GM19025 (cell line): ENCODE measurements around the gene PKP3.
"Not testable (repeated sequence)": the region's sequence is repeated elsewhere in the genome, so short reads cannot be mapped to it uniquely, and the experiment has no call there.

Experiments
- ATAC-seq: cut with Tn5 transposase; IDR thresholded peaks from one replicate; pipeline ENCODE4 v1.9.1; 2021; ENCODE audit warnings: mild to moderate bottlenecking, low read depth, moderate library complexity; ENCODE audit not compliant: unreplicated experiment

The PKP3 gene

DNA sequence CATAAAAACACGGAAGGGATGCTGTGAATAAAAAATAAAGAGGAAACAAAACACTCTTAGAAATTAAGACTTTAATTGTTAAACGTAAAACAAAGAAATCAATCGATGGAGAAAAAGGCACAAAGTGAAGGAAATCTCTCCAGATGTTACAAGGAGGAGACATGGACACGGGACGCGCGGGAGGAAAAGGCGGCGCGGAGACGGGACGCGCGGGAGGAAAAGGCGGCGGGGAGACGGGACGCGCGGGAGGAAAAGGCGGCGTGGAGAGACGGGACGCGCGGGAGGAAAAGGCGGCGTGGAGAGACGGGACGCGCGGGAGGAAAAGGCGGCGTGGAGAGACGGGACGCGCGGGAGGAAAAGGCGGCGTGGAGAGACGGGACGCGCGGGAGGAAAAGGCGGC lies 30.8 kb downstream of the PKP3 start:
- ATAC-seq = not testable (repeated sequence)

DNA sequence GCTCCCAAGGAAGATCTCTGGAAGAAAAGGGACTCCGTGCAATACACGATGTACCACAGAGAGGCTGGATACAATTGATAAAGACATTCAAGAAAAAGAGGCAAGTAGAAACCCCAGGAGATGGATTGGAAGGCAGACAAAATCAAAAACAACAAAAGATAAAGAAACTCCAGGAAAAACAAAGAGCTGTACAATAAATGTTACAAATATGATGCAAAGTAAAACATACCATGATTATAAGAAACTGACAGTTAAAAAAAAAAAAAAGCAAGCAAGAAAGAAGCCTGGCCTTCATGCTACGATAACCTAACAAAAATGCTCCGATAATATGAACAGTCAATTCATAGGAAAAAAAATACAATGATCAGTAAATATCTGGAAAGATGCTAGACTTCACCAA lies 31.3 kb downstream of the PKP3 start:
- no peak for ATAC-seq

- ATAC-seq = no peak
These were observed 32.8 kb downstream of the PKP3 start for GRCh38 chr11:426851-427250.

DNA sequence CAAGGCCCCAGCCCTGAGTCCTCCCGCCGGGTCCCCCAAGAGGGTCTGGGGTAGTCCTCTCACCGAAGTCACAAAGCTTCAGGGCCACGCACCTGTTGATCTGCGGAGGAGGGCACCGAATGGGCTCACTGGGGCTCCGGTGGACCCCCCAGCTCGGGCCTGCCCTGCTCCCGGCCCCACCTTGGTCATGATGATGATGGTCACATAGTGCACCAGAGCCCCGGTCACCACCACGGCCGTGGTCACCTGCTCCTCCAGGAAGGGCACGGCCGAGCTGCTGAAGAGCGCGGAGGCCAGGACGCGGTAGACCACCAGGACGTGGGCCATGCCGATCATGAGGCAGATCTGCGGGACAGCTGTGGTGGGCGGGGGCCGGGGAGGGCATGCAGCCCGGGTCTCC lies 34.3 kb downstream of the PKP3 start:
- no peak for ATAC-seq

DNA sequence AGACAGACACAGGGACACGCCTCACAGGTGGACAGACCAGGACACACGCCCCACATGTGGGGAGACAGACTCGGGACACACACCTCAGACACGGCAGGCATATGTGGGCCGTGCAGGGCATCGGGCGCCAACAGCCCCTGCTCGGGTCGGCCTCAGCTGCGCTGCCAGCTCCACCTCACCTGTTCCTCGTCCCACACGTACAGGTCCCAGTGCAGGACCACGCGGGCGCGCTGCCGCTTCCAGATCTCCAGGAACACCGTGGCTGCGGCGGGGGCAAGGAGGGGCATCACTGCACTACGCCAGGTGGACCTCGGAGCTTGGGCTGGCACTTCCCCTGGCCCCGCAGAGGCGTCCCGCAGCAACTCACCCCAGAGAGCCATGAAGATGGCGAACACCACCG lies 35.4 kb downstream of the PKP3 start:
- ATAC-seq = no peak

- no peak for ATAC-seq
These were observed 36.0 kb downstream of the PKP3 start for GRCh38 chr11:429931-430456.

DNA sequence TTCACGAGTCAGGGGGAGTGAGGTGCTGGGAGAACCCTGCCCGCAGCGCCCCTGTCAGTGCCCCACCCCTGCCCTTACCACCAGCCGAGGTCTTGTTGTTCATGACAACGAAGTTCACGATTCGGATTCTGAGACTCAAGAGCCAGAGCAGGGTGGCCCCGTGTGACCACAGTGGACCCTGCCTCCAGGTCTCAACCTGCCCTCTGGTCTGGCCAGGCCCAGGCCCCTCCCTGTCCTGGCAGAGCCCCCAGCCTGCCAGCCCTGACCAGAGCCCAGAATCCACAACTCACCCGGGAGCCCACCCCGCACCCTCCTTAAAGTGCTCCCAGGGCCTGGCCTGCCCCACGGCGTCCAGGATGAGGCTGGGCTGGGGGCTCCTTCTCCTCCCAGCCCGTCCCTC lies 37.9 kb downstream of the PKP3 start:
- no peak for ATAC-seq

- ATAC-seq = no peak
These were observed 38.6 kb downstream of the PKP3 start for GRCh38 chr11:432501-433100.

DNA sequence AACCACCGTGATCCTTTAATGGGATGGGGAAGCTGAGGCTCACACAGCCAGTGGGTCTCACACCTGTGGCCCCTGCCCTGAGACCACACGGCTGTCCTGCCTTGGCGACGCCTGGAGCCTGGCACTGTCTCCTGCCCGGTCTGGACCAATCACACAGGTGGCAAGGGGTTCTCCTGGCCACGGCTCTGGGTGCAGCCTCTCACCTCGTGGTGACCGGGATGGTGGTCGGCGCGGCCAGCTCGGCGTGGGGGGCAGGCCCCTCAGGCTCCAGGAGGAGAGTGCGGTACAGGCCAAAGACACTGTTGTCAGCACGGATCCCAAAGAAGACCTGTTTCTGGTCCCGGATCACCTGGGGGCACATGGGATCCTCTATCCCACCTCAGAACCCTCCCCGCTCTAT lies 39.1 kb downstream of the PKP3 start:
- ATAC-seq = no peak

GRCh38 chr11:433641-434040 lies 39.6 kb downstream of the PKP3 start:
- no peak for ATAC-seq

GRCh38 chr11:434496-434895 lies 40.5 kb downstream of the PKP3 start:
- no peak for ATAC-seq

DNA sequence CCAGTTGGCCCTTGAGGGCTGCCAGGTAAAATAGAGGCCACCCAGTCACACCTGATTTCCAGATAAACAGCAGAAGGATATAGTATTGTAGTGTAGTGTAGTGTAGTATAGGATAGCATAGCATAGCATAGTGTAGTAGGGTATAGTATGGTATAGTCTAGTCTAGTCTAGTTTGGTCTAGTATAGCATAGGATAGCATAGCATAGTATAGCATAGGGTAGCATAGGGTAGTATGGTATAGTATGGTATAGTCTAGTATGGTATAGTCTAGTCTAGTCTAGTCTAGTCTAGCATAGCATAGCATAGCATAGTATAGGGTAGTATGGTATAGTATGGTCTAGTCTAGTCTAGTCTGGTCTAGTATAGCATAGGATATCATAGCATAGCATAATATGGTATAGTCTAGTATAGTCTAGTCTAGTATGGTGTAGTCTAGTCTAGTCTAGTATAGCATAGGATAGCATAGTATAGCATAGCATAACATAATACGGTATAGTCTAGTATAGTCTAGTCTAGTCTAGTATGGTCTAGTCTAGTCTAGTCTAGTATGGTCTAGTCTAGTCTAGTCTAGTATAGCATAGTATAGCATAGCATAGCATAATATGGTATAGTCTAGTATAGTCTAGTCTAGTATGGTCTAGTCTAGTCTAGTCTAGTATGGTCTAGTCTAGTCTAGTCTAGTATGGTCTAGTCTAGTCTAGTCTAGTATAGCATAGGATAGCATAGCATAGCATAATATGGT lies 41.2 kb downstream of the PKP3 start:
- ATAC-seq = not testable (repeated sequence)

- ATAC-seq = no peak
These were observed 43.3 kb downstream of the PKP3 start for GRCh38 chr11:437228-437870.

GRCh38 chr11:438101-438844 lies 44.3 kb downstream of the PKP3 start:
- ATAC-seq = no peak

- ATAC-seq = no peak
These were observed 45.5 kb downstream of the PKP3 start for GRCh38 chr11:439315-440064.

- no peak for ATAC-seq
These were observed 46.3 kb downstream of the PKP3 start for GRCh38 chr11:440065-441042.

DNA sequence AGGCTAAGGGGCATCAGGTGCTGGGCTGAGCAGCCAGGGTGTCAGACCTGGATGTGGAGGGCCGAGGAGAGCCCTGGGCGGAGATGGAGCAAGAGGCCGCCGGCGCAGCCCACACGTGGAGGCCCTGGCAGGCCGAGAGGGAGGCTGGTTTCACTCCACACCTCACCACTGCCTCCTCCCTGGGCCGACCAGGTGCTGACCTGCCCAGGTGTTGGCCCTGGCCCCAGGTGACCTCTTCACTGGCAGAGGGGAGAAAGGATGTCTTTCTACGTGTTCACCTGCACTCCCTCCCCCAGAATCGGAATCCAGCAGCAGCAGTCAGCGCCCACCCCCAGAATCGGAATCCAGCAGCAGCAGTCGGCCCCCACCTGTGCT lies 47.0 kb downstream of the PKP3 start:
- no peak for ATAC-seq

- no peak for ATAC-seq
These were observed 47.6 kb downstream of the PKP3 start, which contains the start of gene ANO9 for GRCh38 chr11:441418-442274. ANO9 (minus strand) TSS chr11:442011; CDS start chr11:441926, 85 bp downstream.
